Measurements from ENCODE around the gene CNTRL. TPM values are rescaled to one million over a fixed set of nuclear protein-coding genes. Genes with fewer than 3 reads are reported as not detected.

Gene CNTRL
- total RNA-seq, 3 donors from 2014 or later, result 45.4 to 48.6 (median 46.5) TPM

DNA sequence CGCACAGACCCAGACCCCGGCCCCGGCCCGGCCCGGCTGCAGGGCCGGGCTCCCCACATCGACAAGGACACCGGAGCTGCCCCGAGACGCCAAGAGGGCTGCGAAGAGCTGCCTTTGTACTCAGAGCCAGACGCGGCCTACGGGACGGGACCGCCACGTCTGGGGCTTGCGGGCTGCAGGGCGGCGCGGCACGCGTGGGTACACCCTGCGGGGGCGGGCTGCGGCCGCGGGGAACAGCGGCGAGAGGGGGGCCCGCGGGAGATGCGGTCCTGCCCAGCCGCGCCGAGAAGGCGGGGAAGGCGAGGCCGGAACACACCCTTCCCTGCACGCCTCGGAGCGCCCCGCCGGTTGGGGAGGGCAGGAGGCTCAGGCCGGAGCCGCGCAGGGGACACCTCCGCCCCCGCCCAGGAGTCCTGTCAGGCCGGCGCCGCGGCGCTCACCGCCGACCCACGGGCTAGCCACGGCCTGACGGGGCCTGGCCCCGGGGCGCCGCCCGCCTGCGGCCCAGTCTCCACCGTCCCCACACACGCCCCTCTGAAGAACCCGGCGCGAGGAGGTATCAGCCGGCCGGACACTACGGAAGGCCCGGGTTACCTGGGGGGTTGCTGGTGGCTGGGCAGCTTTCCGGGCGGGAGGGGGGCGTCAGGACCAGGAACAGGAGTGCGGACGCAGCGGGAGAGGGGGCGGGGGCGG lies 126.4 kb downstream of the CNTRL start:
- H3K9me3 Mint-ChIP-seq, result no peaks in the 10 kb centered on the region
- DNase-seq (peak; percentile 35), ATAC-seq (peak; percentile 34 to 49)
- no peaks in the 10 kb centered on the region for H3K27me3 Mint-ChIP-seq (ENCODE audit: low read depth)
- peaks cover 4% of the 10 kb centered on the region for H3K36me3 Mint-ChIP-seq (ENCODE audit: insufficient read depth)
- peaks cover 46% of the 10 kb centered on the region for H3K4me1 Mint-ChIP-seq (ENCODE audit: low read depth)
- H3K4me3 Mint-ChIP-seq, result peak overlapping the region; percentile 95

DNA sequence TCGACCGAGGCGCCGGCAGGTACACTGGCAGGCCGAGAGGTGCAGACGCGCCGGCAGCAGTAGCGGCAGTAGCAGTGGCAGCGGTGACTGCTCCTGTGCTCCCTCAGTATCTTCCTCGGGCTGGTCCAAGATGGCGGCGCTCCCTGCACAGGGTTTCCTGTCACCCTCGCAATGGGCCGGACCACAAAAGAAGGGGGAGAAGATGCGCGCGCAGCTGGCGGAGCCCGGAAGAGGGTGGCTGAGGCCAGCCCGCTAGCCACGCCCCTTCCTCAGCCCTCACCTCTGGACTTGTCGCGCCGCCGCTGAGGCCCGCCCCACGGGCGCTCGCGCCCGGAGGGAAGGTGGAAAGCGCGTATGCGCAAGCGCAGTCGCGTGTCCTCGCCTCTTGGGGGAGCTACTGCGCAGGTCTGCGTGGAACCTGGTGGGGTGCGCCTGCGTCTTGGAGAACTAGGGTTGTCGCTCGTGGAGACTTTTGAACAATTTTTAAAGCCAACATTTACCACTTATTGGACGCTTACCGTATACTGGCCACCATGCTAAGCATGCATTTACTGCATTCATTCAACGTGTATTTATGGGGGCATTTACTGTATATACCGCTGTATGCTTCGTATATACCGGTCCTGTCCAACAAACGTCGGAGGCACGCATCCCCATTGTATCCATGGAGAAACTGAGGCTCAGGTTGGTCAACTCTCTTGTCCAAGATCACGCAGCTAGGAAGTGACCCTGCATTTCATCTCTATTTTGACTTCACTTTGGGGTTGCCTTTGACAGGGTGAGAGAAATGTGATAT lies 127.2 kb downstream of the CNTRL start, which contains the start of gene RAB14:
RAB14 (minus strand) TSS at position 132 of the 796 bp plus-strand sequence. CDS start 8,457 bp downstream, outside the sequence.
- no peaks in the 10 kb centered on the region for H3K27me3 Mint-ChIP-seq (ENCODE audit: low read depth)
- H3K36me3 Mint-ChIP-seq (ENCODE audit: insufficient read depth), result peaks cover 4% of the 10 kb centered on the region
- peaks cover 44% of the 10 kb centered on the region for H3K4me1 Mint-ChIP-seq (ENCODE audit: low read depth)
- DNase-seq (peak; percentile 100), ATAC-seq (peak; percentile 90 to 93)
- H3K9me3 Mint-ChIP-seq, result no peaks in the 10 kb centered on the region
- peak within 1 kb of the TSS; percentile 95 for H3K4me3 Mint-ChIP-seq

DNA sequence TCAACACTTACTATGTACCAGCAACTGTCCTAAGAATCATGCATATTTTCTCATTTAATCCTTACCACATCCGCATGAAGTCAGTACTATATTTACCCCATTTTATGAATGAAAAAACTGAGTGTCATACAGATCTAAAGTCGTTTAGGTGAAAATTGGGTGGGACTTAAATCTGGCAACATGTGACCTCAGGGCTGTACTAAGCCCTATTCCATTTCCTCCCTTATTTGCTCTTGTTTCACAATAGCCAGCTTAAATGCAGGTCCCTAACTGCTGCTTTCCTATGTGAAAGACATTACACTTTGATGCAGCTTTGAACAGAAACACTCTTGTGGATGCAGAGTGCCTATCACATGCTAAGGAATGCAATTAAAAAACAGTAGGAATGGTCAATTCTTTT lies 129.4 kb downstream of the CNTRL start:
- Mint-ChIP-seq H3K9me3 (no peaks in the 10 kb centered on the region), H3K27me3 (ENCODE audit: low read depth) (no peaks in the 10 kb centered on the region), H3K4me1 (ENCODE audit: low read depth) (peaks cover 39% of the 10 kb centered on the region), H3K4me3 (no peak overlapping the region), H3K36me3 (ENCODE audit: insufficient read depth) (peaks cover 5% of the 10 kb centered on the region)
- no peak for ATAC-seq
- DNase-seq, result no peak

DNA sequence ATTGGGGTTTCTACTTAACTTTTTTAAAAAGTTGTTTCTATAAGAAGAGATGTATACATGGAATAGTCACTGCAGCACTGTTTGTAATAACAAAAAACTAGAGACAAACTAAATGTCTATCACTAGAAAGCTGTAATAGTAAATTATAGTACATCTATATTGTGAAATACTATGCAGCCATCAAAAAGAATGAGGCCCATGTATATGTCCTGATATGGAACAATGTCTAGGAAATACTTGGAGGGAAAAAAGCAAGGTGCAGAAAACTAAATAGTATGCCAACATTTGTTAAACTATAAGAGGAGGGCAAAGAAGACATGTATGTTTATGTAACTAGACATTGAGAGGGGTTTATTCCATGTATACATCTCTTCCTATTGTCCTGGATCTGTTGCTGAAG lies 129.9 kb downstream of the CNTRL start:
- H3K4me3 Mint-ChIP-seq, result no peak overlapping the region
- H3K9me3 Mint-ChIP-seq, result no peaks in the 10 kb centered on the region
- ATAC-seq (no peak), DNase-seq (no peak)
- peaks cover 34% of the 10 kb centered on the region for H3K4me1 Mint-ChIP-seq (ENCODE audit: low read depth)
- peaks cover 5% of the 10 kb centered on the region for H3K36me3 Mint-ChIP-seq (ENCODE audit: insufficient read depth)
- H3K27me3 Mint-ChIP-seq (ENCODE audit: low read depth), result no peaks in the 10 kb centered on the region

DNA sequence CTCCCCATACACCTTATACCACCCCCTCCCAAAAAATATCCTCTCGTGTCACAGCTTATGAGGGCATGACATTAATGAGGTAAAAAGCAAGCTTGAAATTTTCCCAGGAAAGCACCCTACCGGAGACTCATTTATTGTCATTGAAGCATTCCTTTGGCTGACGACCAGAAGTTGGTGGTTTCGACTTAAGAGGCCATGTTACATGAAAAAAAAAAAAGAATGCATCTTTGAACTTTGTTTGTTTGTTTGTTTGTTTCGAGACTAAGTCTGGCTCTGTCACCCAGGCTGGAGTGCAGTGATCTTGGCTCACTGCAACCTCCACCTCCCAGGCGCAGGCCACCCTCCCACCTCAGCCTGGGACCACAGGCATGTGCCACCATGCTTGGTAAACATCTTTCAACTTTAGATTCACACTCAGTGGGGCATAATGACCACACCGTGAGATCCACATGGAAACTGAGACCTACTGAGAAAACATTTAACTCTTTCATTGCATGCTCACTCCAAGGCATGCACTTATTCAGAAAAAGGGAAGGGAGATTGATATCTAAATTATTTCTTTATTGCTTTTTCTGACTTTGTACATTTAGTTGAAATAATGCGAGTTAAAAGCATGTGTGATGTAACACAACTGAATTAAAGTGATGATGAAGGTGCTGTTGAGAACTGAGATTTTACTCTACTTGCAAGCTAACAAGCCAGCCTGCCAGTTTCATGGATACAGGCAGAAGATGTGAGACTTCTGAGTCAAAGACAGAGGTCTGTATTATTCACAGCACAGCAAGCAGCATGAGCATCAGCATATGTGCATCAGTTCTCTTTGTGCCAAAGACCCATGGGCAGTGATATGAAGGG lies 132.0 kb downstream of the CNTRL start:
- ATAC-seq (peak; percentile 39 to 44), DNase-seq (no peak)
- Mint-ChIP-seq H3K36me3 (ENCODE audit: insufficient read depth) (peaks cover 3% of the 10 kb centered on the region), H3K27me3 (ENCODE audit: low read depth) (no peaks in the 10 kb centered on the region), H3K4me3 (no peak overlapping the region), H3K4me1 (ENCODE audit: low read depth) (peaks cover 28% of the 10 kb centered on the region), H3K9me3 (no peaks in the 10 kb centered on the region)

DNA sequence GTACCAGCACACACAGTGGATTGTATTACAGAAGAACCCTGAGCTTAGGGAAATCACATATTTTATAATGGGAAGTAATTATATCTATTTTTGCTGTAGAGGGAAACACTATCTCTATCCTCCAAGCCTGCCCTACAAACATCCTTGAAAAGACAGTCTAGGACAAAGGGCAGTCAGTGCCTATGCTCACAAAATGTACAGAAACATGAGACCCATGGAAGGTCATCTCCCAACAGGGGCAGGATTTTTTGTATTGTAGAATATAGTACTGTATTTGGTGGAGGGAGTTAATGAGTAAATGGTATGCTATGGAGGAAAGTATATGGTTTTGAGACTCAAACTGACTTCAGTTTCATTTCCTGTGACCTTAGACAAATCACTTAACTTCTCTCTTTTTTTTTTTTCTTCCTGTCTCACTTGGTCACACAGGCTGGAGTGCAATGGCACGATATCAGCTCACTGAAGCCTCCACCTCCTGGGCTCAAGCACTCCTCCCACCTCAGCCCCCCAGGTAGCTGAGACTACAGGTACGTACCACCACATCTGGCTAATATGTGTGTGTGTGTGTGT lies 132.7 kb downstream of the CNTRL start:
- DNase-seq (no peak), ATAC-seq (peak in 1 of 2 donors; percentile 38)
- H3K9me3 Mint-ChIP-seq, result no peaks in the 10 kb centered on the region
- peaks cover 3% of the 10 kb centered on the region for H3K36me3 Mint-ChIP-seq (ENCODE audit: insufficient read depth)
- peaks cover 22% of the 10 kb centered on the region for H3K4me1 Mint-ChIP-seq (ENCODE audit: low read depth)
- no peak overlapping the region for H3K4me3 Mint-ChIP-seq
- H3K27me3 Mint-ChIP-seq (ENCODE audit: low read depth), result no peaks in the 10 kb centered on the region

DNA sequence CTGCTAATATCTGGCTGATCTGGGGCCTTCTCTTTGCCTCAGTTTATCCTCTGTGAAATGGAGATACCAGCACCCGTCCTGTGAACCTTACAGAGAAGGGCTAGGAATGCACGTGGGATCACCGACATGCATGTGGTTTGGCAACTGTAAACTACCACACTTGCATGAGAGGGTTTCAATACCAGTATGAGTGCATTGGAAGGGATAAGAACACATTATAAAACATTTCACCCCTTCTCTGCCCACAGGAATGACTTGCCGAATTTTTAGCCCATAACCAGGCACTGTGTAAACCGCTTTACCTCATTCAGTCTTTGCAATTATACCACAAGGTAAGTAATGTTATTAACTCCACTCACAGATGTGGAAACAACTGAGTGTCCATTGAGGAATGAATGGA lies 135.8 kb downstream of the CNTRL start:
- peaks cover 3% of the 10 kb centered on the region for H3K36me3 Mint-ChIP-seq (ENCODE audit: insufficient read depth)
- H3K27me3 Mint-ChIP-seq (ENCODE audit: low read depth), result no peaks in the 10 kb centered on the region
- no peak for DNase-seq
- no peaks in the 10 kb centered on the region for H3K9me3 Mint-ChIP-seq
- ATAC-seq, result no peak
- no peak overlapping the region for H3K4me3 Mint-ChIP-seq
- peaks cover 24% of the 10 kb centered on the region for H3K4me1 Mint-ChIP-seq (ENCODE audit: low read depth)

DNA sequence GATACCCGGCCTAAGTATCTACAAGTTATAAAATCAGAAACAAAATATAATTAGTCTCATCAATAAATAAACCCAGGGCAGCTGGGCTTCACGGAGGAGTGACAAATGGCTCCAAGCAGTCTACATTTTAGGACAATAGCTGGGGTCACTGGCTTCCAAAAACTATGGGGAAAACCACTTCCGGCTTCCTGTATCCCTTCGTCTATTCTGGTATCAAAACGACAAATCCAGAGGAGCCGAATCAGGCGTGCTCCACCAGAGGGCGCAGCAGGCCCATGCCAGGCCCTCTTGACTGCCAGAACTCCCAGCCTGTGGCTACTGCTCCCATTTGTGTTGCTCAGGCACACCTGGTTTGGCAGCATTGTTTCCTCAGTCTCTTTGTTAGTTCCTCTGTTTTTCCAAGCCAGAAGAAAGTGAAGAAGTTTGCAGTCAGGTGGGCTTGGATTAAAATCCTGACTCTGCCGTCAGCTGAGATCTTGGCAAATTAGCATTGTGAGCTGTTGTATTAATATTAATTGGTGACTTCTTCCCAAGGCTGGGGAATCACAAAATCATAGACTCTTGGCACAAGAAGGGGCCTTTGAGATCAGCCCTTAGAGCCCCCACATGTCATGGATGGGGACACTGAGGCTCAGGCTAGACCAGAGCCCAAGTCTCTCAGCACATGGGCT lies 138.5 kb downstream of the CNTRL start:
- Mint-ChIP-seq H3K4me3 (no peak overlapping the region), H3K9me3 (no peaks in the 10 kb centered on the region), H3K36me3 (ENCODE audit: insufficient read depth) (peaks cover 7% of the 10 kb centered on the region), H3K4me1 (ENCODE audit: low read depth) (peaks cover 6% of the 10 kb centered on the region), H3K27me3 (ENCODE audit: low read depth) (no peaks in the 10 kb centered on the region)
- DNase-seq (peak; percentile 62), ATAC-seq (peak; percentile 80 to 89)

DNA sequence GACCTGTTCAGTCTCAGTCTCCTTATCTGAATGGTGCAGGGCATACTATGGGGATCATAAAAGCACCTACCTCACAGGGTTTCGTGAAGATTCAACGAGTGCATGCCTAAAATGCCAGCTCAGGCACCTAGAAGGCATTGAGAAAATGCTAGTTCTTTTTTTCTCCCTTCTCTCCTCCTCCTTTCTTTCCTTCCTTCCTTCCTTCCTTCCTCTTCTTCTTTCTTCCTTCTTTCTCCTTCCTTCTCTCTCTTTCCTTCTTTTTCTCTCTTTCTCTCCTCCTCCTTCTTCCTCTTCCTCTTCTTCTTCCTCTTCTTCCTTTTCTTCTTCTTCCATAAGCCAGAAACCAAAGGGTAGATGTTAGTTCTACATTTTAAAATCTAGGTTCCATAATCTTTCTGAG lies 139.2 kb downstream of the CNTRL start:
- no peak for ATAC-seq
- Mint-ChIP-seq H3K27me3 (ENCODE audit: low read depth) (no peaks in the 10 kb centered on the region), H3K4me1 (ENCODE audit: low read depth) (peaks cover 5% of the 10 kb centered on the region), H3K9me3 (no peaks in the 10 kb centered on the region), H3K36me3 (ENCODE audit: insufficient read depth) (peaks cover 7% of the 10 kb centered on the region), H3K4me3 (no peak overlapping the region)
- DNase-seq, result no peak

DNA sequence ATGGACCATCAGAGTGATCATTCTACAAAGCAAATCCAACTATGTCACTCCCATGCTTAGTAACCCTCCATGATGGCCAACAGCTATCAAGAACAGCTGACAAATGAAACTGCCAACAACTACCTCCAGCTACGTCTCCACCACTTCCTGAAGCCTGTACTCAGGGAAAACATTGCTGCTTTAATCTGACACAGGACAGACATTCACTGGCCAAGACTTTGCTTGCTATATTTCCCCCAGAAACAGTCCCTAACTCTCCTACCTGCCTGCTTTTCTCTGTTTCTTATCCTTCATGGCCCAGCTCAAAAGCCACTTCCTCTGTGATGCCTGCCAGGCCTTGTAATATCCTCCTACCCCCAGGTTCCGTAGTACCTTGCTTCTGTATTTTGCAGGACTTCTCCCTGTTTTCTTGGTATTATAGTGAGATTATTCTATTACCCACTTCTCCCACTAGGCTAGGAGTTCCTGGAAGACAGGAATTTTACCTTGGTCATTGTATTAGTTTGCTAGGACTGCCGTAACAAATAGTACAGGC lies 141.6 kb downstream of the CNTRL start:
- Mint-ChIP-seq H3K4me1 (ENCODE audit: low read depth) (peaks cover 5% of the 10 kb centered on the region), H3K27me3 (ENCODE audit: low read depth) (no peaks in the 10 kb centered on the region), H3K9me3 (no peaks in the 10 kb centered on the region), H3K4me3 (no peak overlapping the region), H3K36me3 (ENCODE audit: insufficient read depth) (peaks cover 6% of the 10 kb centered on the region)
- DNase-seq, result no peak
- ATAC-seq, result no peak

DNA sequence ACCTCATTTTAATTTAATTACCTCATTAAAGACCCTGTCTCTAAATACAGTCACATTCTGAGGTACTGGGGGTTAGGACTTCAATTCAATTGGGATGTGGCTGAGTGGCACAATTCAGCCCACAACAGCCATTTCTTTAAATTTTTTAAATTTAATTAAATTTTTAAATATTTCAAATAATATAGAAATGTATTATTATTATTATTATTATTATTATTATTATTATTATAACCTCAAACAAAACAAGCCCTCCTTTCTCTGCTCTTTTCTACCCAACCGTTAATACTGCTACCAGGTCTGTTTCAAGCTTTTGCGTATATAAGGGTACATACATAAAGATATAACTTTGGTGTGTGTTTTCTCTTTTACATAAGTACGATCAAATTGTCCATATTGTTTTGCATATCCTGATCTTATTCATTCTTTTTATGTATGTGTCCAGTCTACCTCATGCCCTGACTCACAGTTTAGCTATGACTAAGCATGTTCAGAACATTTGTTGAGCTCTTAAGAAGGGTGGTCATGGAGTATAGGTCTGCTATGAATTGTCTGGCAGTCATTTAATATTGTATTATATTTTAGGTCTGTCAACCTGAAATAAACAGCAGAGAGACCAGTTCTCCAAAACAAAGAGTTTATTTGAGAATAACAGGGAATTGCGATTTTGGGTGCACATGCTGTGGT lies 143.0 kb downstream of the CNTRL start:
- H3K4me3 Mint-ChIP-seq, result no peak overlapping the region
- DNase-seq, result no peak
- H3K4me1 Mint-ChIP-seq (ENCODE audit: low read depth), result peaks cover 5% of the 10 kb centered on the region
- H3K27me3 Mint-ChIP-seq (ENCODE audit: low read depth), result no peaks in the 10 kb centered on the region
- ATAC-seq, result no peak
- H3K36me3 Mint-ChIP-seq (ENCODE audit: insufficient read depth), result peaks cover 6% of the 10 kb centered on the region
- H3K9me3 Mint-ChIP-seq, result no peaks in the 10 kb centered on the region

DNA sequence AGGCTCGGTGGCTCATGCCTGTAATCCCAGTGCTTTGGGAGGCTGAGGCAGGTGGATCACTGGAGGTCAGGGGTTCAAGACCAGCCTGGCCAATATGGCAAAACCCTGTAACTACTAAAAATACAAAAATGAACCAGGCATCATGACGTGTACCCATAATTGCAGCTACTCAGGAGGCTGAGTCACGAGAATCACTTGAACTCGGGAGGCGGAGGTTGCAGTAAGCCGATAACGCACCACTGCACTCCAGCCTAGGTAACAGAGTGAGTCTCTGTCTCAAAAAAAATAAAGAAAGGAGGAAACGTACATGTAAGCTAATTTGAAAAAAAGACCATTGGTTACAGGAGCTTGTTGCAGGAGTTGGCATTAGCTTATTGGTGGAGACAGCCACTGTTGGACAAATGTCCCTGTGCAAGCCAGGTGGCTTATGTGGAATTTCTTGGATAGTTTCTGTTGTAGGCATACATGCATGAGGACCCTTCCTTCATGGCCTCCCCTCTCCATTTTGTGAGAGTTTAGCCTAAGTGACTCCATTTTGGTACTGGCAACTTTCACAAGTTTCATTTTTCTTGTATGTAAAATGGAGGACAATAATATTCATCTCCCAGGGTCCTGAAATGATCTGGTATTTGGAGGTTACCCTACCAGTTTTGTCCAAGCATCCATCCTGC lies 143.7 kb downstream of the CNTRL start:
- Mint-ChIP-seq H3K4me3 (no peak overlapping the region), H3K27me3 (ENCODE audit: low read depth) (no peaks in the 10 kb centered on the region), H3K36me3 (ENCODE audit: insufficient read depth) (peaks cover 6% of the 10 kb centered on the region), H3K9me3 (no peaks in the 10 kb centered on the region), H3K4me1 (ENCODE audit: low read depth) (no peaks in the 10 kb centered on the region)
- DNase-seq (no peak), ATAC-seq (no peak)
